HL-60 (cell line): Measurements from ENCODE around the gene MAPK11.

Experiments used
- DNase-seq, 2 experiments: peaks; one replicate each; pipeline ENCODE4 v3.0.0-alpha.2; 2010 to 2020; ENCODE audit warnings: low read depth in 1 of 2, low spot score in 1 of 2
- H3K27ac ChIP-seq: fragments of 250-450 bp; sonication (Bioruptor Pico); replicated peaks from 2 replicates; pipeline ENCODE4 v1.5.1; 2020; ENCODE audit warnings: mild to moderate bottlenecking, moderate library complexity
- H3K27me3 ChIP-seq: fragments of 250-450 bp; sonication (Bioruptor Pico); 2 replicates; pipeline ENCODE4 v1.5.1; 2021; ENCODE audit warnings: mild to moderate bottlenecking, moderate library complexity; ENCODE audit not compliant: insufficient read depth, poor library complexity, severe bottlenecking
- H3K4me3 ChIP-seq: replicated peaks from 2 replicates; pipeline ENCODE4 v1.5.1; 2011; ENCODE audit warnings: mild to moderate bottlenecking, control low read depth, low read length; ENCODE audit not compliant: insufficient read depth
- GABPA ChIP-seq: IDR thresholded peaks from 2 replicates; pipeline ENCODE4 v1.6.1; 2012; ENCODE audit warnings: low read depth
- POLR2AphosphoS5 ChIP-seq: IDR thresholded peaks from 2 replicates; pipeline ENCODE4 v1.6.1; 2012; ENCODE audit warnings: low read depth
- SPI1 ChIP-seq: IDR thresholded peaks from 2 replicates; pipeline ENCODE4 v1.6.1; 2012; ENCODE audit warnings: low read depth, mild to moderate bottlenecking, borderline replicate concordance
- TF ChIP-seq, protein P1 (sequence below): IDR thresholded peaks from one replicate; pipeline ENCODE4 v1.5.1; 2011; ENCODE audit warnings: low read length, control low read depth, inconsistent platforms; ENCODE audit not compliant: insufficient read depth
- TF ChIP-seq, protein P2 (sequence below): IDR thresholded peaks from 2 replicates; pipeline ENCODE4 v1.6.1; 2012; ENCODE audit warnings: low read depth; ENCODE audit not compliant: insufficient replicate concordance

Gene MAPK11

DNA sequence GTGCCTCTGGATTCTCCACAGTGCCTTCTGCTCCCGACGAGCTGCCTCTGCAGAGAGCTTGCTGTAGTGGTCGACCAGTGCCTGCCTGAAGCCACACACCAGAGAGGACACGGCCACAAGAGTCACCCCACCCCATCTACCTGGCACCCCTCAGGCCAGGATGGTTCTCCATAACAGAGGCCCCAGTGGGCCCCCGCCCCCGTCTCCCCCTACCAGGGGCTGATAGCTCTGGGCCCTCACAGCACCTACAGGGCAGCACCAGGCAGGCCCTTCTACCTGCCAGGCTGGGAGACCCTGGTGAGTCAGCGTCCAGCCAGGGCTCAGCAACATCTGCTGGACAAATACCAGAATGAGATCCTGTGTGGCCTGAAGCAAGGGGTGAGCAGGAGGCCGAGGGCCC, 47.7 kb downstream of the MAPK11 start:
- no peak for DNase-seq
- no peak overlapping the region for H3K4me3 ChIP-seq
- no peak overlapping the region for H3K27ac ChIP-seq
- TF ChIP-seq POLR2AphosphoS5 = no peak
- no peak for TF ChIP-seq SPI1
- H3K27me3 ChIP-seq = no peaks in the 10 kb centered on the region

DNA sequence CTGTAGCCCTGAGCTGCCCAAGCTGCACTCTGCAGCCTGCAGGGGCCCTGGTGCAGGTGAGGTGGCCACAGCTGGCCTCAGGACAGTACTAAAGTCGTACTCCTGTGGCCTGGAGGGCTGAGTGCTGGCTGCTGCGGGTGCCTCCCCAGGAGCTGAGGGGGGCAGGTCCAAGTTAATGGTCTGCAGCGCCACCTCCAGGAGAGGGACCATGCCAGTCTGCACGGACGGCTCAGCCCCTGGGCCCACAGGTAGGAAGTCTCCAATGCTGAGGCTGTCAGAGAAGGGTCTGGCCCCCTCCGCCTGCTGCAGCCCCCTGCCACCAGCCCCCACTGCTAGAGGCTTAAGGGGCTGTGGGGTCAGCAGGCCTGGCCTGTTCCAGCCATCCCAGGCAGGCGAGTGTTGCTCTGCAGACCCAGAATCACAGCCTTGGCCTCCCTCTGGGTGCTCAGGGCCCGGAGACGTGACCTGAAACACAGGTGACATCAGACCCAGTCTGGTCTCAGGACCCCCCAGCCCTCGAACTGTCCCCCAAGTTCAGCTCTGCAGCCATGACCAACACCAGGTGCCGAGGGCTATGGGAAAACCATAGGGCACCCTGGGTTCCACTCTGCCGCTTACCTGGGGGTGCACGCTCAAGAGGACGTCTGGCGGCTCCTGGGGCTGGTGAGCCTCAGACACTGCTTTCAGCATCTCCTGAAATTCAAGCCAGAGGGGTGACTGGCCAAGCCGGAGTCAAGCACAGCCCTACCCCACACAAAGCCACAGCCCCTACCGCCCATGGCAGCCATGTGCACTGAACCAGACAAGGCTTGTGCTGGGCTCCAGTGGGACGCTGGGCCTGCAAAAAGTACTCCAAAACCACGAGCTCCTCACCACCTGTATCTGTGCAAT, 48.5 kb downstream of the MAPK11 start:
- no peak for DNase-seq
- Histone ChIP-seq H3K4me3 (no peak overlapping the region), H3K27me3 (no peaks in the 10 kb centered on the region), H3K27ac (no peak overlapping the region)
- TF ChIP-seq GABPA (no peak), SPI1 (no peak), POLR2AphosphoS5 (no peak)
- TF ChIP-seq, protein P1, sequence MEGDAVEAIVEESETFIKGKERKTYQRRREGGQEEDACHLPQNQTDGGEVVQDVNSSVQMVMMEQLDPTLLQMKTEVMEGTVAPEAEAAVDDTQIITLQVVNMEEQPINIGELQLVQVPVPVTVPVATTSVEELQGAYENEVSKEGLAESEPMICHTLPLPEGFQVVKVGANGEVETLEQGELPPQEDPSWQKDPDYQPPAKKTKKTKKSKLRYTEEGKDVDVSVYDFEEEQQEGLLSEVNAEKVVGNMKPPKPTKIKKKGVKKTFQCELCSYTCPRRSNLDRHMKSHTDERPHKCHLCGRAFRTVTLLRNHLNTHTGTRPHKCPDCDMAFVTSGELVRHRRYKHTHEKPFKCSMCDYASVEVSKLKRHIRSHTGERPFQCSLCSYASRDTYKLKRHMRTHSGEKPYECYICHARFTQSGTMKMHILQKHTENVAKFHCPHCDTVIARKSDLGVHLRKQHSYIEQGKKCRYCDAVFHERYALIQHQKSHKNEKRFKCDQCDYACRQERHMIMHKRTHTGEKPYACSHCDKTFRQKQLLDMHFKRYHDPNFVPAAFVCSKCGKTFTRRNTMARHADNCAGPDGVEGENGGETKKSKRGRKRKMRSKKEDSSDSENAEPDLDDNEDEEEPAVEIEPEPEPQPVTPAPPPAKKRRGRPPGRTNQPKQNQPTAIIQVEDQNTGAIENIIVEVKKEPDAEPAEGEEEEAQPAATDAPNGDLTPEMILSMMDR = no peak
- TF ChIP-seq, protein P2, sequence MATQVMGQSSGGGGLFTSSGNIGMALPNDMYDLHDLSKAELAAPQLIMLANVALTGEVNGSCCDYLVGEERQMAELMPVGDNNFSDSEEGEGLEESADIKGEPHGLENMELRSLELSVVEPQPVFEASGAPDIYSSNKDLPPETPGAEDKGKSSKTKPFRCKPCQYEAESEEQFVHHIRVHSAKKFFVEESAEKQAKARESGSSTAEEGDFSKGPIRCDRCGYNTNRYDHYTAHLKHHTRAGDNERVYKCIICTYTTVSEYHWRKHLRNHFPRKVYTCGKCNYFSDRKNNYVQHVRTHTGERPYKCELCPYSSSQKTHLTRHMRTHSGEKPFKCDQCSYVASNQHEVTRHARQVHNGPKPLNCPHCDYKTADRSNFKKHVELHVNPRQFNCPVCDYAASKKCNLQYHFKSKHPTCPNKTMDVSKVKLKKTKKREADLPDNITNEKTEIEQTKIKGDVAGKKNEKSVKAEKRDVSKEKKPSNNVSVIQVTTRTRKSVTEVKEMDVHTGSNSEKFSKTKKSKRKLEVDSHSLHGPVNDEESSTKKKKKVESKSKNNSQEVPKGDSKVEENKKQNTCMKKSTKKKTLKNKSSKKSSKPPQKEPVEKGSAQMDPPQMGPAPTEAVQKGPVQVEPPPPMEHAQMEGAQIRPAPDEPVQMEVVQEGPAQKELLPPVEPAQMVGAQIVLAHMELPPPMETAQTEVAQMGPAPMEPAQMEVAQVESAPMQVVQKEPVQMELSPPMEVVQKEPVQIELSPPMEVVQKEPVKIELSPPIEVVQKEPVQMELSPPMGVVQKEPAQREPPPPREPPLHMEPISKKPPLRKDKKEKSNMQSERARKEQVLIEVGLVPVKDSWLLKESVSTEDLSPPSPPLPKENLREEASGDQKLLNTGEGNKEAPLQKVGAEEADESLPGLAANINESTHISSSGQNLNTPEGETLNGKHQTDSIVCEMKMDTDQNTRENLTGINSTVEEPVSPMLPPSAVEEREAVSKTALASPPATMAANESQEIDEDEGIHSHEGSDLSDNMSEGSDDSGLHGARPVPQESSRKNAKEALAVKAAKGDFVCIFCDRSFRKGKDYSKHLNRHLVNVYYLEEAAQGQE = no peak

DNA sequence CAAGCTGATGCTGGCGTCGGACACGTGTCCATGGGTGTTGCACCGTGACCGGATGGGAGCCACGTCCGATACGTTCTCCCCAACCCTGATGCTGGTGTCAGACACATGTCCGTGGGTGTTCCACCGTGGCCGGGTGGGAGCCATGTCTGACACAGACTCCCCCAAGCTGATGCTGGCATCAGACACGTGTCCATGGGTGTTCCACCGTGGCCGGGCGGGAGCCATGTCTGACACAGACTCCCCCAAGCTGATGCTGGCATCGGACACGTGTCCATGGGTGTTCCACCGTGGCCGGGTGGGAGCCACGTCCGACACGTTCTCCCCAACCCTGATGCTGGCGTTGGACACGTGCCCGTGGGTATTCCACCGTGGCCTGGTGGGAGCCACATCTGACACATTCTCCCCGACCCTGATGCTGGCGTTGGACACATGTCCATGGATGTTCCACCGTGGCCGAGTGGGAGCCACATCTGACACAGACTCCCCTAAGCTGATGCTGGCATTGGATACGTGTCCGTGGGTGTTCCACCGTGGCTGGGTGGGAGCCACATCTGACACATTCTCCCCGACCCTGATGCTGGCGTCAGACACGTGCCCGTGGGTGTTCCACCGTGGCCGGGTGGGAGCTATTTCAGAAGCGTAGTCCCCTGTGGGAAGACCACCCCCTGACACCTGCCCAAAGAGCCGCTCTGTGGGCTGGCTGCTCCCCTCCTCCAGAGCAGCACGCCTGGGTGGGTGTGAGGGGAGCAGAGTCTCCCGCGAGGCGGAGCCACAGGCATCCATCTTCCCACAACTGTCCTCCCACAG, 49.4 kb downstream of the MAPK11 start:
- H3K4me3 ChIP-seq = no peak overlapping the region
- no peak for TF ChIP-seq GABPA
- TF ChIP-seq, protein P2 = no peak
- no peak for TF ChIP-seq POLR2AphosphoS5
- TF ChIP-seq SPI1 = no peak
- TF ChIP-seq, protein P1 = no peak
- no peaks in the 10 kb centered on the region for H3K27me3 ChIP-seq
- no peak overlapping the region for H3K27ac ChIP-seq
- DNase-seq = no peak
